ENCODE results near the gene HMMR.
A peak's percentile ranks its signal among the peaks of the same experiment; 100 is the strongest.
"Not testable (repeated sequence)": the region's sequence is repeated elsewhere in the genome, so short reads cannot be mapped to it uniquely, and the experiment has no call there.

The HMMR gene

DNA sequence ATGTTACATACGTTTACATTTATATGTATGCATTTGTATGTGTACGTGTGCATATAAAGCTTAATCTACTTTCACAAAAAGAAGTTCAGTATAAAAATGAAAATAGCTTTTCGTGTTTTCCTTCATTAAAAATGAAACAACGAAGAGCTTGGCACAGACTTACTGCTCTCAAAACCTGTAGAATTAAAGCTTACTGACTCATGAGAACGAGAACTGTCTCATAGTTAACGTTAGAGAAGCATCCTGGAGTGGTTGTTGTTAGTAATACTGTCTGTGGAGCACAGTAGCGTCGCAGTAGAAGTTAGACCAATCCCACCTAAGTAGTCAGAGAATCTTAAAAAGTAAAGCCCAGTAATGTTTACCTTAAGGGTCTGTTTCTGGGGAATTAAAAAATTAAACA lies 46.3 kb downstream of the HMMR start:
- peak; percentile 20 to 24 for DNase-seq

DNA sequence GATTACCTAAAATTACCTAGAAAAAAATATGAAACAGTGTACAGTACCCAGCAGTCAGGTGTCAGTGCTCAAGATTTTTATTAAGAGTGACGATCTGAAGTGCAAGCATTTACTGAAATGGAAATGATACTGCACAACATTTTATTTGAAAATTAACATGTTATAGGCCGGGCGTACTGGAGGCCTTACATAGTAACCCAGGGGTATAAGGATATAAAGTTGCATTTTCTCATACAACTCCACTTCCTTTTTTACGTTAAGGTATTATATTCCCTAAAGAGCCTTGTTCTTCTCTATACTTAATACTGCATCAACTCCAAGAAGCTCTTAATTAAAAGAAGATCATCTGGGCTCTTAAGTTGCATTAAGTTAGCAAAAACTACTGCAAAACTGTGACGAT lies 48.3 kb downstream of the HMMR start:
- DNase-seq, result no peak

DNA sequence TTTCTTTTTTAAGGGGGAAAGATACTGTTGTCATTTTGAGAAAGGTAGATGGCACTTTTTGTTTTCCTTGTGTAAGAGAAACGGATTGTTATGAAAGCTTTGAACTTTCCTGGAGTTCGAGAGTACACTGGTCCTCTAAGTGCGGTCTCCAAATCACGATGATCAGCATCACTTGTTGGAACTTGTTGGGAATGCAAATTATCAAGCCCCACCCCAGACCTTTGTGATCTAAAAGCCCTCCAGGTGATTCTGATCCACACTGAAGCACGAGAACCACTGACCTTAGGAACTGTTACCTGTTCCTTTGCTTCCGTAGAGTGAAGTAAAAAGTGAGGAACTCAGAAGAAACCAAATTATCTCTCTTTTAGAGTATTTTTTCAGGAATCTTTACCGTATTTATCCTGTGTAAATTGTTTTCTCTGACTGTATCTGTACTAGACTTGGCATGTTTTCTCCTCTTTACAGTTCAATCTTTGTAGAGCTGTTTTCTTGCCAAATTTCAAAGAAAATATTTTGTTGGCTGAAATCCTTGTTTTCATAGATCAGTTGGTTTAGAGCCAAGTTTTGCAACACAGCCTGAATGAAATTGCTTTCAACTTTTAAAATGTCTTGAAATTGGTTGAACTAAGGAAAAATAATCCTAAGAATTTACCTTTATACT lies 49.0 kb downstream of the HMMR start:
- no peak for DNase-seq

- DNase-seq, result no peak
These were observed 52.1 kb downstream of the HMMR start for GRCh38 chr5:163512526-163512925.

DNA sequence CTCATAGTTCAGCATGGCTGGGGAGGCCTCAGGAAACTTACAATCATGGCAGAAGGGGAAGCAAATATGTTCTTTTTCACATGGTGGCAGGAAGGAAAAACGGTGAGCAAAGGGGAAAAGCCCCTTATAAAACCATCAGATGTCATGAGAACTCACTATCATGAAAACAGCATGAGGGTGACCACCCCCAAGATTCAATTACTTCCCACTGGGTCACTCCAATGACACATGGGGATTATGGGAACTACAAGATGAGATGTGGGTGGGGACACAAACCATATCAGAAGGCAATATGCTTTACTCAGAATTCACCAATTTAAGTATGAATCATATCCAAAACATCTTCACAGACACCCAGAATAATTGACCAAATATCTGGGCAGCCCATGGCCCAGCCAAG lies 64.7 kb downstream of the HMMR start:
- DNase-seq, result no peak

DNA sequence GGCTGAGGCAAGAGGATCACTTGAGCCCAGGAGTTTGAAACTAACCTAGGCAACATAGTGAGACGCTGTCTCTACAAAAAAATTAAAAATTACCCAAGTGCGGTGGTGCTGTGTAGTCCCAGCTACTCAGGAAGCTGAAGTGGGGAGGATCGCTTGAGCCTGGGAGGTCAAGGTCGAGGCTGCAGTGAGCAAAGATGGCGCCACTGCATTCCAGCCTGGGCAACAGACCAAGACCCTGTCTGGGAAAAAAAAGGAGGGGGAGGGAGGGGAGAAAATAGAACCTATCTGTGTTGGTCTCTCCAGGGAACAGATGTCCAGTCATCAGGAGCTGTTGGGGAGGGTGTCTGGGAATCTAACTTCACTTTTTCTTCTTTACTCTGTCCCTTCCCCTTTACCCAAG lies 69.3 kb downstream of the HMMR start:
- DNase-seq, result no peak

DNA sequence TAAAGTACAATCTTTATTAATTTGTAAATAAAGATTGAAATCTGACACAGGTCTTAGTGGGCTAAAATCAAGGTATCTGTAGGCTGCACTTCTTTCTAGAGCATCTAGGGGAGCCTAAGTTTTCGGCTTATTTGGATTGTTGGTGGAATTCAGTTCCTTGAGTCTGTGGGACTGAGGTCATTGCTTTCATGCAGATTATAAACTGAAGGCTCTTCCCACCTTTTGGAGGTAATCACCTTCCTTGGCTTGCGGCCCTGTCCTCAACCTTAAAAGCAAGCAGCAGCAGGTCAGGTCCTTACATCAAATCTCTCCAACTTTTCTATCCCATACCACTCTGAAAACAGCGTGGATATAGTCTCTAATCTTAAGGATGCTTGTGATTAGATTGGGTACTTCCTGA lies 70.8 kb downstream of the HMMR start:
- no peak for DNase-seq

DNA sequence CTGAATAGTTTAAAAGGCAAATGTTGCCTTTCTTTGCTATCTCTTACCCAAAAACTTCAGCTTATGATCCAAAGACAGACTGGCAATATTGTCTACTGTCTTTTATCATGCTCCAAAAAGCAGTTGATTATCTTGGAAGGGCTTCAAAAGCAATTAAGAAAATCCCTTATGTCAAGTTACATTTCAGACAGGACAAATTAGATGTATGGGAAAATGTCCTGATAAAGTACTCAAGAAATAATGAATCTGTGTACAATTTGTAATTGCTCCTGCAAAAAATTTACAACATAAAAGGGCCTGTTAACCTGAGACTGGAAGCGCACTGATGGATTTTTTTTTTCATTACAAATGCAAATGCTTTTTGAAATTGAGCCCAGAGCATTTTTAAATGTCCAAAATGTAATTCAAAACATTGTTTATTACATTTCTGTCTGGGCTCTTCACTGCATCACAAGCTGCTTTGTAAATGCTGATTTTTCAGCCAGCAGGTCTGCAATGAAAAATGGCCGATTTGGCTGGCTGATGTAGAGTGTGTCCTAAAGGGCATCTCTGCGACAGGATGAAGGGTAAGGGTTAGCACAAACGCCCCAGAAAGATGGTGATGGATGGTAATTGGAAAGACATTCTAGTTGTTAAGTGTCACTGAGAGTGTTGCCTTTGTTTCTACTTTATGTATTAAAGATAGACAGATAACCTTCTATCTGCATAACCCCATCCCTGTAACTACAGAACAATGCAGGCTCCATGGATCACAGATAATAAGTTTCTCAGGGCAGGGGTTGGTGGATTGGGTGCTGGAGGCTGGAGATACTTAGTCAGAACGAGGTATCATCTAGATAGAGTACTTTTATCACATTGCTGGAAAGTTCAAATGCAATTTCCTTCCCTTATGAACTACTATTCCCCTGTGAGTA lies 72.0 kb downstream of the HMMR start:
- DNase-seq, result no peak

DNA sequence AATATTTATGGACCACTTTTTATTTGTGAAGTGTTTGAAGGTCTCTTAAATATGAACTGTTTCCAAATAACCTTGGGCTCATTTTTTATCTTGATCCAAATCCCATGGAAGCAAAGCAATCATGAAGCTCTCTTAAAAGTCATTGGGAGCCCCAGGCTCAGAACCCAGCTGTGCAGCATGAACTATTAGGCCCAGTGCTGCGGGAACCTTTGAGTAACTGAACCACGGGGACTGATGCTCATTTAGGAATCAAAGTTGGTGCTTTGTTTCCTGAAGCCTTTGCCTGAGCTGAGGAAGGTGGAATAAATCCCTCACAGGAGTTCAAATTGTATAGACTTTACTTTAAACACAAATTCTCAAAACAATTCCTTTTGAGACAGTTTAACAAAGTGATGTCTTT lies 72.8 kb downstream of the HMMR start:
- no peak for DNase-seq

- no peak for DNase-seq
These were observed 74.2 kb downstream of the HMMR start for GRCh38 chr5:163534492-163535094.

- DNase-seq, result no peak
These were observed 74.9 kb downstream of the HMMR start for GRCh38 chr5:163535290-163535689.

DNA sequence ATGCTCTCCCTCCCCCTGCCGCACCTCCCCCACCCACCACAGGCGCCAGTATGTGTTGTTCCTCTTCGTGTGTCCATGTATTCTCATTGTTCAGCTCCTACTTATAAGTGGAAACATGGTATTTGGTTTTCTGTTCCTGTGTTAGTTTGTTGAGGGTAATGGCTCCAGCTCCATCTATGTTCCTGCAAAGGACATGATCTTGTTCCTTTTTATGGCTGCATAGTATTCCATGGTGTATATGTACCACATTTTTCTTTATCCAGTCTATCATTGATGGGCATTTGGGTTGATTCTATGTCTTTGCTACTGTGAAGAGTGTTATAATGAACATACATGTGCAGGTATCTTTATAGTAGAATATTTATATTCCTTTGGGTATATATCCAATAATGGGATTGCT lies 76.0 kb downstream of the HMMR start:
- DNase-seq, result not testable (repeated sequence)

DNA sequence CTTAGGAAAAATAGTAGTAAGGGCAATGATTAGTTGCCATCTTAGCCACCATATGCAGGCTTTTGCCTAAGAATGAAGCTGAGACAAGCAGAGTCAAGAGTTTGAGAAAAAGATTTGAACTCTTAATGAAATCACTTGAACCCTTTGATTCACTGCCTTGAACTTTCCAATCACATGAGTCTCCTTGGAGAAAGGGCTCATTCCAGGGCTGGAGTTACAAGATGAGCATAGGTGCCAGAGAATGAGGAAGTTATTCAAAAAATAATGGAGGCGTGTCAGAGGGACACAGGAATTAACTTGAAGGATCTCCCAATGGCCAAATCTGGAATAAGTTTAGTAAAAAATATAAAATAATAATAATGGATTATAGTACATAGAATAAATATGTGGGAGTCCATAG lies 80.3 kb downstream of the HMMR start:
- DNase-seq, result no peak
